ENCODE results near the gene NSMCE4A. TPM values are rescaled to one million over a fixed set of nuclear protein-coding genes. Genes with fewer than 3 reads are reported as not detected.

The NSMCE4A gene
- 54.8 to 64.1 TPM (median 62.2 TPM) in 5 replicates for total RNA-seq (2022; extraction: Qiagen RNA extraction; ENCODE audit: low read depth)

GRCh38 chr10:121974535-121975294 lies at the start of gene NSMCE4A:
Gene NSMCE4A (minus strand): TSS chr10:121975217. CDS start chr10:121975165, 52 bp downstream.

GRCh38 chr10:121988361-121989324 lies 13.6 kb upstream of the NSMCE4A start, which contains the start of gene TACC2:
Gene TACC2 (plus strand): TSS chr10:121989163. CDS start chr10:122021982, 32,819 bp downstream.

GRCh38 chr10:121927841-121928527 lies 47.0 kb downstream of the NSMCE4A start, which contains the start of gene ATE1:
Gene ATE1 (minus strand): TSS chr10:121928031. CDS start chr10:121927949, 82 bp downstream.

Other genes starting within 250 kb of the NSMCE4A start
- 20.0 to 26.6 TPM (median 25.3 TPM) in 5 replicates for gene ATE1, start 47.2 kb downstream of the NSMCE4A start, total RNA-seq (2022; extraction: Qiagen RNA extraction; ENCODE audit: low read depth)
- gene TACC2, start 13.9 kb upstream of the NSMCE4A start, total RNA-seq (2022; extraction: Qiagen RNA extraction; ENCODE audit: low read depth): 90.6 to 96.2 TPM (median 91.1 TPM) in 5 replicates

Data from A549 treated with DMSO at 1 μM for 4 hours (cell line).